ENCODE measurements around the gene ARRDC4. TPM values are rescaled to one million over a fixed set of nuclear protein-coding genes. Genes with fewer than 3 reads are reported as not detected.

ARRDC4 gene
- total RNA-seq, 2 donors from 2014 or later = 29.6 to 31.0 TPM

DNA sequence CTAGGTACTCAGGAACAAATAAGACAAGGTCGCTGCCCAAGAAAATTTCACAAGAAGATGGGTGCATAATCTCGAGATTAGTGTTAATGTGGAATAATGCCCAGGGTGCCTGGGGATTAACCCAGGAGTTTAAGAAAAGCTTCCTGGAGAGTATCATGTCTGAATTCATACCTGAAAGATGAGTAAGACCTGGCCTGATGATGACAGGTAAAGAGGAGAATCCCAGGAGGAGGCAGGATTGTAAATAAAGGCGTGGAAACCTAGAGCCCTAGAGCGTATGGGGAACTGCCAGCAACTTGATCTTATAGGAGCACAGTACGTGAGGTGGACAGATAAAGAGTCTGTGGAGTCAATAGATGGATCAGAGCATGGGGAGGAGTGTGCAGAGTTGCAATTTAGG, 43.0 kb downstream of the ARRDC4 start:
- DNase-seq (no peak), ATAC-seq (no peak)
- Histone ChIP-seq H3K27me3 (no peaks in the 10 kb centered on the region), H3K4me3 (no peak overlapping the region), H3K4me1 (peaks cover 15% of the 10 kb centered on the region), H3K27ac (no peak overlapping the region), H3K9me3 (no peaks in the 10 kb centered on the region), H3K36me3 (replicated peaks in 1 of 2; ENCODE audit: insufficient read depth in 1 of 2, low read depth in 2 of 2) (no peaks in the 10 kb centered on the region)
- 70 to 73% methylated on average over 5 of the region's 5 CpGs for WGBS, 2 donors
- intact Hi-C loops (cut with DNase I) = no loop called here
- TF ChIP-seq, protein P1, sequence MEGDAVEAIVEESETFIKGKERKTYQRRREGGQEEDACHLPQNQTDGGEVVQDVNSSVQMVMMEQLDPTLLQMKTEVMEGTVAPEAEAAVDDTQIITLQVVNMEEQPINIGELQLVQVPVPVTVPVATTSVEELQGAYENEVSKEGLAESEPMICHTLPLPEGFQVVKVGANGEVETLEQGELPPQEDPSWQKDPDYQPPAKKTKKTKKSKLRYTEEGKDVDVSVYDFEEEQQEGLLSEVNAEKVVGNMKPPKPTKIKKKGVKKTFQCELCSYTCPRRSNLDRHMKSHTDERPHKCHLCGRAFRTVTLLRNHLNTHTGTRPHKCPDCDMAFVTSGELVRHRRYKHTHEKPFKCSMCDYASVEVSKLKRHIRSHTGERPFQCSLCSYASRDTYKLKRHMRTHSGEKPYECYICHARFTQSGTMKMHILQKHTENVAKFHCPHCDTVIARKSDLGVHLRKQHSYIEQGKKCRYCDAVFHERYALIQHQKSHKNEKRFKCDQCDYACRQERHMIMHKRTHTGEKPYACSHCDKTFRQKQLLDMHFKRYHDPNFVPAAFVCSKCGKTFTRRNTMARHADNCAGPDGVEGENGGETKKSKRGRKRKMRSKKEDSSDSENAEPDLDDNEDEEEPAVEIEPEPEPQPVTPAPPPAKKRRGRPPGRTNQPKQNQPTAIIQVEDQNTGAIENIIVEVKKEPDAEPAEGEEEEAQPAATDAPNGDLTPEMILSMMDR (IDR thresholded peaks at IDR 0.05) = no peak
- TF ChIP-seq POLR2A (IDR thresholded peaks at IDR 0.05) = no peak

DNA sequence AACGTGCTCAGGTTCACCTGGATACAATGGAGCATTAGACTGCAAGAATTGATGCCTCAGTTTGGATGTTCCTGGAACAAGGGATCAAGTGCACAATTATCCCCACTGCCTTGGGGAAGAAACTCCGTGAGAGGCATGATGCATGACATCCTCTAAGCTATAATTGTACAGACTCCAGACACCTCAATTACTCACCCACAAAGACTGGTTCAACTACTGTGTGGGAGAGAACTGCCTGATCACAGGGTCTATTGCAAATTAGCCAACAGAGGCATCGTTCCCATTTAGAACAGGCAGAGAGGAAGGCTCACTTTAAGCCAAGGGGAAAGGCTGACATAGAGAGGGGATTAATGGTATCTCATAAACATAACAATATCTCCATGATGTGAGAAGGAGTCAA, 43.5 kb downstream of the ARRDC4 start:
- 62 to 80% methylated on average over 3 of the region's 3 CpGs for WGBS, 2 donors
- TF ChIP-seq POLR2A (IDR thresholded peaks at IDR 0.05) = no peak
- TF ChIP-seq, protein P1 (IDR thresholded peaks at IDR 0.05) = no peak
- intact Hi-C loops (cut with DNase I) = no loop called here
- no peaks in the 10 kb centered on the region for H3K36me3 ChIP-seq (replicated peaks in 1 of 2; ENCODE audit: insufficient read depth in 1 of 2, low read depth in 2 of 2)
- H3K27me3 ChIP-seq = no peaks in the 10 kb centered on the region
- H3K4me3 ChIP-seq = no peak overlapping the region
- H3K27ac ChIP-seq = no peak overlapping the region
- H3K4me1 ChIP-seq = peaks cover 15% of the 10 kb centered on the region
- no peak for DNase-seq
- no peak for ATAC-seq
- no peaks in the 10 kb centered on the region for H3K9me3 ChIP-seq

DNA sequence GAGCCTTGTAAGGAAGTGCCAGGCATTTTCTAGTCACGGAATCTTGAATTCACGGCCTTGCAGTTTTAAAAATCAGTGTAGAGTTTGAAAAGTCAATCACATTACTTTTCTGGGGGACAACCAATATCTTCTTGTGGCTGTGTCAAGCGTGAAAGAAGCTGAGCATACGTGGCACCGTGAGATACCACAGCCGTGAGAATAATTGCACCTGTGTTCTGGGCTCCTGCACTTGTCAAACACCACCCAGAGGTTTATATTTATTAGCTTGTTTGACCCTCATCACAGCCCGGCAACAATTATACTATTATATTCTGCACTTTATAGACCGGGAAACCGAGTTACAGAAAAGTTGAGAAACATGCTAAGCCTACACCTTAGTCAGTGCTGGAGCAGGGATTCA, 45.2 kb downstream of the ARRDC4 start:
- DNase-seq = peak; percentile 54 to 84 (median 76)

DNA sequence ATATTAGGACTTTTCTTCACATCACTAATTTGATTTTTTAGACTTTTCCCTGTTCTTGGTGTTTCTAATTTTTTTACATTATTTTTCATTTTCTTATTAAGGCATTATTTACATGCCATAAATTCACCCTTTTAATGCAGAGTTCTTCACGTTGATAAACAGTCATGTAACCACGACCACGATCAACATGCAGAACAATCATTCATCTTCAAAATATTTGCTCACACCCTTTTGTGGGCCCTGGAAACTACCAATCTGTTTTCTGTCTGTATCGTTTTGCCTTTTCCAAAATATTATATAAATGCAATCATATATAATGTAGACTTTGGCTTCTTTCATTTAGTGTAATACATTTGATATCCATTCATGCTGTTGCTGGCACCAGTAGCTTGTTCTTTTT, 48.7 kb downstream of the ARRDC4 start:
- Histone ChIP-seq H3K36me3 (replicated peaks in 1 of 2; ENCODE audit: insufficient read depth in 1 of 2, low read depth in 2 of 2) (no peaks in the 10 kb centered on the region), H3K4me1 (peaks cover 25% of the 10 kb centered on the region), H3K9me3 (no peaks in the 10 kb centered on the region), H3K4me3 (no peak overlapping the region), H3K27me3 (no peaks in the 10 kb centered on the region), H3K27ac (no peak overlapping the region)
- WGBS, 2 donors = 78 to 80% methylated on average over 4 of the region's 4 CpGs
- no peak for ATAC-seq
- no peak for DNase-seq
- TF ChIP-seq, protein P1 (IDR thresholded peaks at IDR 0.05) = no peak
- TF ChIP-seq POLR2A (IDR thresholded peaks at IDR 0.05) = no peak
- intact Hi-C loops (cut with DNase I) = no loop called here

More for the DNA sequence above, 45.2 kb downstream of the ARRDC4 start:
- intact Hi-C loops (cut with DNase I) = no loop called here
- H3K4me1 ChIP-seq = peaks cover 25% of the 10 kb centered on the region
- TF ChIP-seq POLR2A (IDR thresholded peaks at IDR 0.05) = no peak
- TF ChIP-seq, protein P1 (IDR thresholded peaks at IDR 0.05) = no peak
- H3K4me3 ChIP-seq = no peak overlapping the region
- no peaks in the 10 kb centered on the region for H3K36me3 ChIP-seq (replicated peaks in 1 of 2; ENCODE audit: insufficient read depth in 1 of 2, low read depth in 2 of 2)
- H3K27ac ChIP-seq = peak overlapping the region in 3 of 4 donors; percentile 43 to 63 (median 52)
- H3K27me3 ChIP-seq = no peaks in the 10 kb centered on the region
- WGBS, 2 donors = 24 to 29% methylated on average over 9 of the region's 9 CpGs
- H3K9me3 ChIP-seq = no peaks in the 10 kb centered on the region
- peak; percentile 87 for ATAC-seq

DNA sequence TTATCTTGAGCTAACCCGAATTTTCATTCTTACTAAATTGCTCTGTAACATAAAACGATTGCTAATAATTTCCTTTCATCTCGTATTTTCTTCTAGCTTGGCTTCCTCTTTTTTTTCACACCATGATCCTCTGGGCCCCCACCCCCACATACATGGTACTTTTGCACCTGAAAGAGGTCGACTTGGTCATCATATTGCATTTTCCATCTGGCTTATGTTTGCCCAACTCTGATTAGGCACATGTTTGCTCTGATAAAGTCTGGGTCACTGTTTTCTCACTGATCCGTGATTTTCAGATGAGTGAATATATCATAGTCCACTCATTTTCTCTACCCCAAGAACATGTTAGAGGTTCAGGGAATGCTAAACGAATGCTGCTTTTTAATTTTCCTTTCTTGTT, 49.5 kb downstream of the ARRDC4 start:
- Histone ChIP-seq H3K27me3 (no peaks in the 10 kb centered on the region), H3K36me3 (replicated peaks in 1 of 2; ENCODE audit: insufficient read depth in 1 of 2, low read depth in 2 of 2) (no peaks in the 10 kb centered on the region), H3K4me1 (peaks cover 24% of the 10 kb centered on the region), H3K9me3 (no peaks in the 10 kb centered on the region), H3K4me3 (no peak overlapping the region), H3K27ac (no peak overlapping the region)
- no peak for ATAC-seq
- intact Hi-C loops (cut with DNase I) = no loop called here
- WGBS, 2 donors = 19 to 32% methylated on average over 6 of the region's 6 CpGs
- TF ChIP-seq, protein P1 (IDR thresholded peaks at IDR 0.05) = no peak
- no peak for TF ChIP-seq POLR2A (IDR thresholded peaks at IDR 0.05)
- no peak for DNase-seq
